Fibroblast of villous mesenchyme (primary cell): ENCODE measurements around the gene PI4K2A. TPM values are rescaled to one million over a fixed set of nuclear protein-coding genes. Genes with fewer than 3 reads are reported as not detected.
A peak's percentile ranks its signal among the peaks of the same experiment; 100 is the strongest.

Experiments
- DNase-seq: peaks from one replicate; pipeline ENCODE4 v3.0.0-alpha.2; 2010; ENCODE audit warnings: low read depth
- H3K4me3 ChIP-seq: 2 replicates; pipeline ENCODE4 v1.5.1; 2011; ENCODE audit warnings: low read depth, mild to moderate bottlenecking, low read length
- CTCF ChIP-seq: IDR thresholded peaks from 2 replicates; pipeline ENCODE4 v1.5.1; 2012; ENCODE audit warnings: low read depth, mild to moderate bottlenecking, low read length; ENCODE audit not compliant: insufficient read depth
- total RNA-seq: library from RNA; depleted of rRNA; stranded (reverse); fragments of >200 nt; gene quantifications from 2 replicates; pipeline ENCODE4 v1.2.3, GENCODE V29; 2012

The PI4K2A gene
- total RNA-seq, 1 donor: 25.0 TPM

GRCh38 chr10:97718659-97719142 lies 78.2 kb downstream of the PI4K2A start:
- H3K4me3 ChIP-seq: no peak overlapping the region
- peak; percentile 53 for DNase-seq
- TF ChIP-seq CTCF: no peak

- H3K4me3 ChIP-seq: no peak overlapping the region
- no peak for DNase-seq
- TF ChIP-seq CTCF: no peak
Observed at GRCh38 chr10:97719602-97720001, 79.1 kb downstream of the PI4K2A start.

GRCh38 chr10:97721871-97722780 lies 81.7 kb downstream of the PI4K2A start:
- no peak for TF ChIP-seq CTCF
- no peak for DNase-seq
- no peak overlapping the region for H3K4me3 ChIP-seq

GRCh38 chr10:97723001-97723400 lies 82.5 kb downstream of the PI4K2A start:
- no peak for TF ChIP-seq CTCF
- no peak for DNase-seq
- H3K4me3 ChIP-seq: no peak overlapping the region

GRCh38 chr10:97724341-97724941 lies 84.0 kb downstream of the PI4K2A start:
- peak; percentile 88 for DNase-seq
- no peak for TF ChIP-seq CTCF
- no peak overlapping the region for H3K4me3 ChIP-seq

Other genes starting within 250 kb of the PI4K2A start
- 23.2 and 25.5 TPM in 2 replicates for gene RRP12, start 239.3 kb upstream of the PI4K2A start, total RNA-seq
- gene PGAM1, start 214.5 kb upstream of the PI4K2A start, total RNA-seq: 378 and 443 TPM in 2 replicates
- gene EXOSC1, start 194.7 kb upstream of the PI4K2A start, total RNA-seq: 41.5 and 44.8 TPM in 2 replicates
- gene ZDHHC16, start 194.5 kb upstream of the PI4K2A start, total RNA-seq: 60.6 and 69.1 TPM in 2 replicates
- 64.1 and 82.0 TPM in 2 replicates for gene MMS19, start 142.2 kb upstream of the PI4K2A start, total RNA-seq
- 30.2 and 30.3 TPM in 2 replicates for gene UBTD1, start 141.7 kb upstream of the PI4K2A start, total RNA-seq
- 0.32 and 0.86 TPM in 2 replicates for gene ANKRD2, start 67.9 kb upstream of the PI4K2A start, total RNA-seq
- 0.32 and 0.86 TPM in 2 replicates for gene HOGA1, start 56.3 kb upstream of the PI4K2A start, total RNA-seq
- not detected in 2 replicates for gene C10orf62, start 51.0 kb upstream of the PI4K2A start, total RNA-seq
- 4.2 and 5.6 TPM in 2 replicates for gene MORN4, start 7.2 kb upstream of the PI4K2A start, total RNA-seq
- 12.5 and 19.6 TPM in 2 replicates for gene AVPI1, start 46.6 kb downstream of the PI4K2A start, total RNA-seq
- gene MARVELD1, start 73.1 kb downstream of the PI4K2A start, total RNA-seq: 44.0 and 58.9 TPM in 2 replicates
- gene ZFYVE27, start 96.5 kb downstream of the PI4K2A start, total RNA-seq: 19.6 and 22.0 TPM in 2 replicates
- not detected in 2 replicates for gene SFRP5, start 131.3 kb downstream of the PI4K2A start, total RNA-seq
- under 0.01 TPM in 1 of 2 replicates, not detected in the other for gene GOLGA7B, start 209.2 kb downstream of the PI4K2A start, total RNA-seq